ENCODE data around the gene RBM6.

RBM6 gene

GRCh38 chr3:50089609-50089945 lies 149.6 kb downstream of the RBM6 start:
- peak; percentile 57 for DNase-seq (ENCODE audit: low read depth)

- no peak for DNase-seq (ENCODE audit: low read depth)
Observed at GRCh38 chr3:50090984-50091383, 151.0 kb downstream of the RBM6 start.

GRCh38 chr3:50095352-50095998 lies 155.5 kb downstream of the RBM6 start:
- DNase-seq (ENCODE audit: low read depth), result no peak

DNA sequence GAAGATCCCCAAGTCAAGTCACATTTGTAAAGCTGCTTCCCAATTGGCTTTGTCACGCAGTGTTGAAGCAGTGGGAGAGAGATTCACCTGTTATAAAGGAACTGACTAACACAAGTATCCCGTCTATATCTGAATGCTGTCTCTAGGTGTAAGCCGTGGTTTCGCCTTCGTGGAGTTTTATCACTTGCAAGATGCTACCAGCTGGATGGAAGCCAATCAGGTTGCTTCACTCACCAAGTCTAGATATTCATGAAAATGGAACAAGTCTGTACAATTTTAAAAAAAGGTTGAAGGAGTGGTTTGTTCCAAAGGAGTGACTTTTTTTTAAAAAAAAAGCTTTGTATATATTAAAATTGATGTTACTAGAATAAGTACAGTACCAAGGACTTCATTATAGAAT lies 160.4 kb downstream of the RBM6 start:
- DNase-seq (ENCODE audit: low read depth), result peak; percentile 34

DNA sequence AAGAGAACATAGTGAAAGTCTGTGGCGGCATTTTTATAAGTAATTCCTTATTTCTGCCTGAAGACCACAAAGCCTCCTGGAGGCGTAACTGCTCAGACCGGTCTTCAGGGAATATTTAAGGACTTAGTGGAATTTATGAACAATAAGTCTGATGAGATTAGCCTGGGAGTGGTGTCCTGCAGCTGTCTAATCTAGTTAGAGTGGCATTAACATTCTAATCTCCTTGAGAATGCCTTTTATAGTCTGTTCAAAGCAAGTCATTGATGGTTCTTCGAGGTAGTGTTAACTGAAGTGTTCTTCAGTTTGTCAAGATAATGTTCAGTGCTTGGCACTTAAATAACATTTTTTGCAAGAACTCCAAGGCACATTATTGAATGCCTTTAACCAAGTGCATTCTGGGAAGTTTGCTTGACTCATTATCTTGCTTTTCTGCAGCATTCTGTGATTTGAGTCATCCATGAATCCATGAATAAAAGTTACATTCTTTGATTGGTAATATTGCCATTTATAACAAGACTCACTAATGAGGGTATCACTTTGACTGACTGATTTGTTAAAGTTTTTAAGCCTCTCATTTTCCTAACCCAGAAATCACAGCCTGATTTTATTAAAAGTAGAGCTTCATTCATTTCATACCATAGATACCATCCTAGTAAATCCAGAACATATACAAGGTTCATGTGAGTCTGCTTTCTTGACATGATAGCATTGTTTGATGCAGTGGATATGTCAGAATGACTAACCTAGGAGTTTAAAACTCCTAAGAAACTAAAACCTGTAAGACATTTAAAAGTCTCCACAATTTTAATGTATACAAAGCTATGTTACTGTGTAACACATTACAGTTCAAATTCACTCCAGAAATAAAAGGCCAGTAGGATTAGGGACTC lies 161.3 kb downstream of the RBM6 start:
- peak; percentile 47 for DNase-seq (ENCODE audit: low read depth)

DNA sequence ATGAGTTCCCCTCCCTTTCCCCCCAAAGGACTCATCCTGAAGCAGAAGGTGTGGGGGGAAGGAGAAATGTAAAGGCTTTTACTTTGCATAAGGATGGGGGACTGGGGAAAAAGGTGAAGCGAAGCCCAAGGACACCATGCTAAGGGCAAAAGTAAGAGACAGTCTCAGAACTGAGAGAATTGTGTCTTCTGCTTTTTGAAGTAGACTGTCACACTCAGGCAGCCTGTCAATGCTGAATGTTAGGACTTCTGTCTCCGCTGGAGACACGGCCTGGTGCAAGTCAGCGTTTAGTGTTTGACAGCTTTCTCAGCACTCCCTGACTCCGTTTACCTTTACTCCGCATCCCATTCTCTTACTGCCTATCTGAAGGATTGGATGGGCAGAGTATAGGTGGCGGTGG lies 162.6 kb downstream of the RBM6 start:
- no peak for DNase-seq (ENCODE audit: low read depth)

- DNase-seq (ENCODE audit: low read depth), result no peak
Observed at GRCh38 chr3:50111757-50112156, 171.8 kb downstream of the RBM6 start.

- DNase-seq (ENCODE audit: low read depth), result peak; percentile 34
Observed at GRCh38 chr3:50112462-50112861, 172.5 kb downstream of the RBM6 start.

- no peak for DNase-seq (ENCODE audit: low read depth)
Observed at GRCh38 chr3:50117120-50117519, 177.2 kb downstream of the RBM6 start.

DNA sequence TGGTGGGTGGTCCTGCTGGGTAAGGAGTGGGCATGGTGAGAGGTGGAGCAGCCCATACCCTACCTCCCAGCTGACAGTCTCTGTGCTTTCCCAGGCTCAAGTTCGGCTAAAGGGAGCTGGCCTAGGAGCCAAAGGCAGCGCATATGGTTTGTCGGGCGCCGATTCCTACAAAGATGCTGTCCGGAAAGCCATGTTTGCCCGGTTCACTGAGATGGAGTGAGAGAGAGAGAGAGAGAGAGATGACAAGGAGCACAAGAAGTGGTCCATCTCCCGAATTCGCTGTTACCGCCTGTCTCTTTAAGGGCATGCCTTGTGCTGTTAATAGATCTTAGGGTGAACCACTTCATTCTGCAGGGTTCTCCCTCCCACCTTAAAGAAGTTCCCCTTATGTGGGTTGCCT lies 178.3 kb downstream of the RBM6 start:
- DNase-seq (ENCODE audit: low read depth), result no peak

DNA sequence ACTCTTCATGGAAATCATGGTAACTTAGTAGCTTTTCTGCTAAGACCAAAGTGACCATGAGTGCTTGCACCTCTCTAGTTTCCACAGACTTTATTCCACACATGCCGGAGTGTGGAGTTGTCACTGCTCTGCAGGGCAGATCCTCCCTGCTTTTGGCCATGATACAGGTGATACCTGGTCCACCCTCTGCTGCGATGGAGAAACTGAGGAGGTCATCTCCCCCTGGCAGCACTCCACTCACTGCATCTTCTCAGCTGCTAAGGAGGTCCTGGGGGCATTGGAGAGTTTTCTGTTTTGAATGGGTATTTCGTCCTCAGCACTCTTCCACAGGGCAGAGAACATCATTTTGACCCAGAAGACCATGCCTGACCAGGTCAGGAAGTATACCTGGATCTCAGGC lies 179.8 kb downstream of the RBM6 start:
- DNase-seq (ENCODE audit: low read depth), result no peak

GRCh38 chr3:50120364-50121071 lies 180.6 kb downstream of the RBM6 start:
- DNase-seq (ENCODE audit: low read depth), result no peak

- DNase-seq (ENCODE audit: low read depth), result peak; percentile 70
Observed at GRCh38 chr3:50121072-50122032, 181.4 kb downstream of the RBM6 start.

GRCh38 chr3:50122071-50122470 lies 182.1 kb downstream of the RBM6 start:
- no peak for DNase-seq (ENCODE audit: low read depth)

DNA sequence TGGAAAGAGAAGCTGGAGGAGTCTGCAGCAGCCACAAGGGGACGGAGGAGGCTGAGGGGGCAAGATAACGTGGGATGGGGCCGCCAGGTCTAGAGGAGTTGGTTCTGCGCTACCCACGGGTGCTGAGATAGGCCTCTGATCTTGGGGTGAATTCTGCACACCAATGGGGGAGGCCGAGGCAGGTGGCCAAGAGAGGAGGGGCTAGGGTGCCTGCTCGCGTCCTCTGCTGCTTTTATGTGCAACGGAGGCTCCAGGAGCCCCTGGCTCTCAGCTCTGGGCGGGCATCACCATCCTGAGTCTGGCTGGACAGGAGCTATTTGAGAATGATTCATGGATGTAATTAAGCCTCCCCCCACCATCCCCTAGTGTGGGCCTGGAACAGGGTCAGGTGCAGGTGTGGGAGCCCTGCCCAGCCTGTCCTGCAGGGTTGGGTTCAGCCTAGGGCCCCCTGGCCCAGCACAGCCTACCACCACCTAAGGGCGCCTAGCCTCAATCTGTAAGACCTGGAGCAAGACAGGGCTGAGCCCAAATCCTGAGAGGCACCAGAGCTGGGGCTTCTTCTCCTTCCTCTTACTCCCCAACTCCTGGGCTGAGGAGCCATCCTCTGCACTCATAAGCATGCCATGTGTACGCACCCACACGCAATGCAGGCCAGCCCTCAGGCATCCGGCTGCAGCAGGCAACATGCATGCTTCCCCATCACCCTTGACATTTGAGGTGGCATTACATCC lies 182.9 kb downstream of the RBM6 start:
- no peak for DNase-seq (ENCODE audit: low read depth)

- DNase-seq (ENCODE audit: low read depth), result no peak
Observed at GRCh38 chr3:50123394-50124051, 183.6 kb downstream of the RBM6 start.

DNA sequence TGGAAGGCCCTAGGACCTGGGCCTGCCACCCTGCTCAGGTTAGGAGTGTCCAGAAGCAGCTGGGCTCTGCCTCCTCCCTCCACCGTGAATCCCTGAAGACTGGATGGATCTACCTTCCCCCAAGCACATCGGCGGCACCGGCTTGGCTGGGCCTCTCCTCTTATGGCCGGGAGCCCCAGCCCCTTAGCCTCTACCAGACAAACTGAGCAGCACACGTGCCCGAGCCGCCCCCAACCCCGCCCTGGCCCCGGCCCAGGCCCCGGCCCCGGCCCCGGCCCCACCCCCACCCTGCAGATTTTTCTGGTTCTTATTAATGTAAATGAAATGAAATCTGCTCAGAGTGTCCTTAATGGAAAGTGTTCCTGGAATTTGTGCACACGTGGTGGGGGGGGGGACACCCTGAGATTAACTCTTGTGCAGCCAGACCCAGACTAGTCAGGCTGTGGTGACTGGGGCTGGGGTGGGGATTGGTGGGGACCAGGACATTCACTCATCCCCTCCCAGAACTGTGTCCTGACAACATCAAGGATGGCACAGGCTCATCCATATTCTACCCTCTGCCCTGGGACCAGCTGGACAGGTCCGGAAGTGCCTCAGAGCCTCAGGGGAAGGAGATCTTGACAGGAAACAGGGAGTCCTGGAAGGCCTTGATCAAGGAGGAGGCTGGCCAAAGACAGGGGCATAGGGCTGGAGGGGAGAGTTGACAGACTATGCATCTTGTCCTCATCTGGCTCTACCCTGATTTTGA lies 184.3 kb downstream of the RBM6 start:
- DNase-seq (ENCODE audit: low read depth), result no peak

DNA sequence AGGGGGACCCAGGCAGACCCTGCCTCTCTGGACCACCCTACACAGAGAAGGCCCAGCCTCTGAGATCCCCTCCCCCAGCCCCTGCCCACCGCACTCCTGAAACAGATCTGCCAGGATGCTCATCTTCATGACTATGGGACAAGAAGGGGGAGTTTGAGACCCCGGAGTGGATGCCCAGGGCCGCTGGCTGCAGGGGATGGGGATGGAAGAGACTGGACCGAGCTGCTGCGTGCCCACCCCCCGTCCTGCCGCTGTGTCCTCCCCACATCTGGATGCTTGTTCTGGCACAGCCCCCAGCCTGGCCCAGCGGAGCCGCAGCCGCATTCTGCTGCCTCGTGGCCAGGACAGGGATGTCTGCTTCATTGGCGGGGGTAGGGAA lies 184.8 kb downstream of the RBM6 start:
- no peak for DNase-seq (ENCODE audit: low read depth)

DNA sequence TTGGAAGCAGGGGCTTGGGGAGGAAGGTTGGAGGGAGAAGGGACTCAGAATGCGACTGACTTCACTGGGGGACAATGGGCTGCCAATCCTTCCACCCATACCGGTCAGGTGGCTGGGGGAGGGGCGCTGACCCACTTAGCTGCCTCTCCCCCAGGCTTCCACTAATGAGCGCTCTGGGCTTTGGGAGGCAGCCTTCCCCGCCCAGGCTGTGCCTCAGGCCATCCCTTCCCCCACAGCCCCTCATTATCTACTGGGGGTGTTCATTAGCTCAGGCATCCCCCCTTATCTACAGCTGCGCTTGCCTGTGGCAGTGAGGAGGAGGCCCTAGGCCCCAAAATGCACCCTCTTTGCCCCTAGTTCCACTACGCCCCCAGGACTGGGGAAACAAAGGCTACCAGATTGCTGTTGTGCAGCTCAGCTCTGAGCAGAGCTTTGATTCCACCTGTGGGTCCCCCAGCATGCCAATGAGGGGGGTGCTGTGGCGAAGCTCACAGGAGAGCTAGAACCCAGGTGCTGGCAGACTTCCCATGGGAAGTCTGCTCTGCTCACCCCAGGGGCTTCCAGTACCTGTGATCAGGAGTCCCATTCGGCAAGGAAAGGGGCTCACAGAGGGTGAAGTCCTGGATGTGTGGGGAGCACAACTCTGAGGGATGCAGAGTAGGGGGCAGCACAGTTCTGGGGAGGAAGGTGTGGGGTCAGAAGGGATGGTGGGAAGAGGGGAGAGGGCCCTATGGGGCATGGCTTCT lies 185.8 kb downstream of the RBM6 start:
- no peak for DNase-seq (ENCODE audit: low read depth)

Data from iris pigment epithelial cell (primary cell).